Tibial nerve (tissue), 3 donors: ENCODE results near the gene BHLHE40.

Experiments
- POLR2A ChIP-seq, 2 donors: fragments of 450-650 bp; IDR thresholded peaks; one replicate each; pipeline ENCODE4 v1.6.1; 2017; ENCODE audit warnings: antibody characterized with exemption in 2 of 2, mild to moderate bottlenecking in 2 of 2, moderate library complexity in 2 of 2
- TF ChIP-seq, protein P1 (sequence below), 5 experiments: fragments of 200-600 bp in 3 of 5; fragments of 450-650 bp in 2 of 5; sonication (generic) in 3 of 5; IDR thresholded peaks; one replicate each; pipeline ENCODE4 v1.5.1; 2016 to 2019; ENCODE audit warnings: antibody characterized with exemption in 5 of 5, mild to moderate bottlenecking in 3 of 5, moderate library complexity in 2 of 5

DNA sequence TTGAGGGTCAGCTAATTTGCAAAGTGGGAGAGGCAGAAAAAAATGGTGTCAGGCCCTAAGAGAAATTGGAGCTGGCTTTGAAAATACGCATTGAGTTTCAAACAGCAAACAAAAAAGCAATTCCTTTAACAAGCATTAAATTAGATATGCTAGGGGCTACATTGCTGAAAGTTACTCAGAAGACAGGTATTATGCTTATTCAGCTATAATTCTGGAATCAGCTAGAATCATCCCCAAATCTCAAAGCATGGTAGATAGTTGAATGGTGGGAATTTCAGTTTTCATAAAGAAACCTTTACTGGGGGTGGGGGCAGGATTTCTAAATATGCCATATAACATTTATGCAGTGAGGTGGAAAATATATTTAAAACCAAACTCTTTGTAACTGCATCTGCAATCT, 50.5 kb downstream of the BHLHE40 start:
- TF ChIP-seq, protein P1, sequence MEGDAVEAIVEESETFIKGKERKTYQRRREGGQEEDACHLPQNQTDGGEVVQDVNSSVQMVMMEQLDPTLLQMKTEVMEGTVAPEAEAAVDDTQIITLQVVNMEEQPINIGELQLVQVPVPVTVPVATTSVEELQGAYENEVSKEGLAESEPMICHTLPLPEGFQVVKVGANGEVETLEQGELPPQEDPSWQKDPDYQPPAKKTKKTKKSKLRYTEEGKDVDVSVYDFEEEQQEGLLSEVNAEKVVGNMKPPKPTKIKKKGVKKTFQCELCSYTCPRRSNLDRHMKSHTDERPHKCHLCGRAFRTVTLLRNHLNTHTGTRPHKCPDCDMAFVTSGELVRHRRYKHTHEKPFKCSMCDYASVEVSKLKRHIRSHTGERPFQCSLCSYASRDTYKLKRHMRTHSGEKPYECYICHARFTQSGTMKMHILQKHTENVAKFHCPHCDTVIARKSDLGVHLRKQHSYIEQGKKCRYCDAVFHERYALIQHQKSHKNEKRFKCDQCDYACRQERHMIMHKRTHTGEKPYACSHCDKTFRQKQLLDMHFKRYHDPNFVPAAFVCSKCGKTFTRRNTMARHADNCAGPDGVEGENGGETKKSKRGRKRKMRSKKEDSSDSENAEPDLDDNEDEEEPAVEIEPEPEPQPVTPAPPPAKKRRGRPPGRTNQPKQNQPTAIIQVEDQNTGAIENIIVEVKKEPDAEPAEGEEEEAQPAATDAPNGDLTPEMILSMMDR (IDR thresholded peaks at IDR 0.05), result no peak
- no peak for TF ChIP-seq POLR2A (IDR thresholded peaks at IDR 0.05)
